K562 (cell line): ENCODE data around the gene SEC22A. TPM values are rescaled to one million over a fixed set of nuclear protein-coding genes. Genes with fewer than 3 reads are reported as not detected.

Source experiments
- ATAC-seq: fragments of 200-7000 bp; cut with Tn5 transposase; 3 replicates; pipeline ENCODE4 v1.9.1; 2020; ENCODE audit warnings: moderate library complexity
- BruUV-seq: library from RNA; stranded (reverse); fragments of 400-500 nt; replicated peaks from 2 replicates; lab custom pipeline; 2021; lab: Mats Ljungman, UMichigan
- CTCF ChIA-PET: fragments of 300-600 bp; formaldehyde crosslinking; extraction: SDS; loops from one replicate; lab custom pipeline; 2021; ENCODE audit warnings: low intra/inter-chr PET ratio; lab: Yijun Ruan, JAX
- POLR2A ChIA-PET: fragments of 300-600, 350-650 bp; sonication (Branson Sonifier 250); formaldehyde crosslinking; extraction: SDS; loops from one replicate; lab custom pipeline; 2021; ENCODE audit warnings: antibody characterized with exemption, inconsistent platforms; lab: Yijun Ruan, JAX
- DNase-seq, 4 experiments: peaks; one replicate each; pipeline versions ENCODE4 v3.0.0 to v3.0.0-alpha.2; 2011 to 2018; ENCODE audit warnings: low spot score in 3 of 4, mixed read lengths in 3 of 4; ENCODE audit errors: extremely low read depth in 1 of 4
- FAIRE-seq: peaks from 2 replicates; lab custom pipeline; 2011; peaks lifted over from hg19 to GRCh38; lab: Jason Lieb, UNC
- H2AFZ ChIP-seq: 2 replicates; pipeline ENCODE4 v1.6.0; 2011; ENCODE audit warnings: low read depth, low read length, control low read depth, inconsistent platforms
- H3K27ac ChIP-seq: fragments of 200-600 bp; 3 replicates; pipeline ENCODE4 v1.8.0; 2011; ENCODE audit warnings: low read depth, mild to moderate bottlenecking, control low read depth, inconsistent platforms, low read length, moderate library complexity, mixed read lengths; ENCODE audit errors: extremely low read depth
- H3K27me3 ChIP-seq, 2 experiments: fragments of 300-600 bp in 1 of 2; 2 replicates in 1 of 2; 3 replicates in 1 of 2; pipeline versions ENCODE4 v1.6.0 to v1.8.0; 2011; ENCODE audit warnings: inconsistent platforms in 2 of 2, low read length in 2 of 2, mild to moderate bottlenecking in 1 of 2, mixed read lengths in 1 of 2, moderate library complexity in 1 of 2; ENCODE audit not compliant: control insufficient read depth in 2 of 2, insufficient read depth in 2 of 2
- H3K36me3 ChIP-seq: fragments of 300-600 bp; 3 replicates; pipeline ENCODE4 v1.8.0; 2011; ENCODE audit warnings: mild to moderate bottlenecking, low read length, inconsistent platforms; ENCODE audit not compliant: control insufficient read depth, insufficient read depth
- H3K4me1 ChIP-seq, 2 experiments: fragments of 200-600 bp in 1 of 2; replicated peaks in 1 of 2; 2 replicates in 1 of 2; 3 replicates in 1 of 2; pipeline versions ENCODE4 v1.5.1 to v1.8.0; 2011; ENCODE audit warnings: inconsistent platforms in 2 of 2, low read length in 2 of 2, mild to moderate bottlenecking in 1 of 2, mixed read lengths in 1 of 2, moderate library complexity in 1 of 2; ENCODE audit not compliant: control insufficient read depth in 2 of 2, insufficient read depth in 2 of 2
- H3K4me2 ChIP-seq: 2 replicates; pipeline ENCODE4 v1.6.1; 2011; ENCODE audit warnings: low read length, control low read depth, inconsistent platforms, mixed read lengths; ENCODE audit not compliant: insufficient read depth
- H3K4me3 ChIP-seq: fragments of 200-600 bp; sonication (generic), shearing (Covaris generic); 2 replicates; pipeline ENCODE4 v1.5.1; 2016; ENCODE audit warnings: control low read depth, inconsistent platforms
- H3K79me2 ChIP-seq: fragments of 200-600 bp; 3 replicates; pipeline ENCODE4 v1.8.0; 2011; ENCODE audit warnings: low read length, inconsistent platforms; ENCODE audit not compliant: control insufficient read depth, insufficient read depth
- H3K9ac ChIP-seq, 2 experiments: 2 replicates each; pipeline versions ENCODE4 v1.6.0 to v1.6.1; 2011; ENCODE audit warnings: low read depth in 2 of 2, low read length in 2 of 2, control low read depth in 1 of 2, inconsistent platforms in 1 of 2, mild to moderate bottlenecking in 1 of 2, mixed read lengths in 1 of 2; ENCODE audit not compliant: insufficient read depth in 1 of 2
- H3K9me1 ChIP-seq: one replicate; pipeline ENCODE4 v1.6.0; 2011; ENCODE audit warnings: inconsistent platforms, mild to moderate bottlenecking, low read length, moderate library complexity; ENCODE audit not compliant: control insufficient read depth, insufficient read depth
- H3K9me3 ChIP-seq: replicated peaks from 2 replicates; pipeline ENCODE4 v1.5.1; 2011; ENCODE audit warnings: low read depth, low read length, inconsistent platforms; ENCODE audit not compliant: control insufficient read depth, insufficient read depth
- H4K20me1 ChIP-seq: replicated peaks from 2 replicates; pipeline ENCODE4 v1.6.1; 2011; ENCODE audit warnings: low read length, inconsistent platforms, mixed read lengths; ENCODE audit not compliant: control insufficient read depth, insufficient read depth
- CBX2 ChIP-seq: fragments of 200-600 bp; sonication (generic); IDR thresholded peaks from one replicate; pipeline ENCODE4 v1.6.1; 2012; ENCODE audit warnings: mild to moderate bottlenecking, low read length, inconsistent platforms; ENCODE audit not compliant: insufficient read depth, poor library complexity, severe bottlenecking
- CHD4 ChIP-seq: fragments of 200-600 bp; sonication (generic); IDR thresholded peaks from 3 replicates; pipeline ENCODE4 v1.6.1; 2012; ENCODE audit warnings: low read depth, mild to moderate bottlenecking, mixed read lengths, low read length, inconsistent platforms; ENCODE audit not compliant: insufficient read depth, insufficient replicate concordance, poor library complexity, severe bottlenecking
- ERF ChIP-seq: fragments of 450-650 bp; formaldehyde crosslinking; IDR thresholded peaks from 2 replicates; pipeline ENCODE4 v1.4.0; 2020; ENCODE audit warnings: mild to moderate bottlenecking, mixed read lengths
- FOS ChIP-seq: IDR thresholded peaks from 3 replicates; pipeline ENCODE4 v1.6.1; 2011; ENCODE audit not compliant: insufficient read length; ENCODE audit errors: extremely low read depth
- HMGN3 ChIP-seq: IDR thresholded peaks from 2 replicates; pipeline ENCODE4 v1.6.1; 2011; ENCODE audit warnings: borderline replicate concordance, low read depth, mild to moderate bottlenecking, mixed read lengths, low read length; ENCODE audit not compliant: insufficient read length; ENCODE audit errors: extremely low read depth
- KLF6 ChIP-seq: fragments of 250-450 bp; sonication (Bioruptor Pico); IDR thresholded peaks from 2 replicates; pipeline ENCODE4 v1.4.0; 2020; ENCODE audit warnings: mild to moderate bottlenecking, moderate library complexity, borderline replicate concordance
- LEF1 ChIP-seq: fragments of 450-650 bp; IDR thresholded peaks from 2 replicates; pipeline ENCODE4 v1.6.1; 2016; ENCODE audit warnings: mild to moderate bottlenecking
- MYNN ChIP-seq, 2 experiments: sonication (generic); formaldehyde crosslinking in 1 of 2; IDR thresholded peaks; 2 replicates each; pipeline versions ENCODE4 v1.5.0 to v1.6.1; 2016 to 2020; ENCODE audit warnings: antibody characterized with exemption in 1 of 2, missing genetic modification reagents in 1 of 2
- NCOA6 ChIP-seq: fragments of 450-650 bp; IDR thresholded peaks from 2 replicates; pipeline ENCODE4 v1.6.1; 2017; ENCODE audit warnings: mild to moderate bottlenecking
- NR3C1 ChIP-seq: sonication (generic); formaldehyde crosslinking; IDR thresholded peaks from 2 replicates; pipeline ENCODE4 v1.8.1; 2022; ENCODE audit warnings: missing genetic modification reagents
- RAD51 ChIP-seq: fragments of 450-650 bp; IDR thresholded peaks from 2 replicates; pipeline ENCODE4 v1.7.1; 2016; ENCODE audit warnings: low read depth, mild to moderate bottlenecking, borderline replicate concordance
- TCF3 ChIP-seq: sonication (generic); formaldehyde crosslinking; IDR thresholded peaks from 2 replicates; pipeline ENCODE4 v1.4.0; 2020; ENCODE audit warnings: mild to moderate bottlenecking, missing genetic modification reagents
- THRAP3 ChIP-seq: fragments of 450-650 bp; IDR thresholded peaks from 2 replicates; pipeline ENCODE4 v1.6.1; 2016; ENCODE audit warnings: mild to moderate bottlenecking, inconsistent platforms, borderline replicate concordance
- ZNF253 ChIP-seq: fragments of 250-450 bp; sonication (Bioruptor Pico); conservative IDR thresholded peaks from 2 replicates; pipeline ENCODE4 v1.6.1; 2021; ENCODE audit warnings: mild to moderate bottlenecking
- ZNF696 ChIP-seq: fragments of 250-450 bp; sonication (Bioruptor Pico); conservative IDR thresholded peaks from 2 replicates; pipeline ENCODE4 v1.4.0; 2020; ENCODE audit warnings: mild to moderate bottlenecking, moderate library complexity
- ZNF707 ChIP-seq: fragments of 250-450 bp; sonication (Bioruptor Pico); conservative IDR thresholded peaks from 2 replicates; pipeline ENCODE4 v1.8.0; 2022; ENCODE audit warnings: inconsistent platforms, mild to moderate bottlenecking, moderate library complexity
- WGBS: fragments of 100-300 bp; shearing (Covaris generic); methylation state at CpG from one replicate; pipeline ENCODE4 v1.1.6; 2016; ENCODE audit warnings: low coverage, mixed read lengths; ENCODE audit not compliant: insufficient coverage; ENCODE audit errors: missing lambda C conversion rate; 5-methylcytosine and 5-hydroxymethylcytosine counted together
- in situ Hi-C: fragments of 300-500 bp; cut with MboI; formaldehyde crosslinking; loops from 4 replicates; pipeline ENCODE4 v1.15.0; 2018; ENCODE audit warnings: inconsistent platforms, mixed read lengths
- intact Hi-C: fragments of 100-400 bp; cut with micrococcal nuclease; formaldehyde crosslinking; loops from 2 replicates; pipeline ENCODE4 v1.14.2; 2022
- polyA plus RNA-seq, 8 experiments: library from polyadenylated mRNA; depleted of rRNA in 4 of 8; stranded (reverse) in 5 of 8; unstranded in 3 of 8; fragments of >200 nt; fragmentation: Nextera tagmentation in 2 of 8; fragmentation: Illumina TruSeq in 1 of 8; extraction: Ambion mirVana in 2 of 8; extraction: Trizol in 1 of 8; gene quantifications; 2 replicates each; pipeline versions ENCODE4 v1.2.1 to v1.2.3, GENCODE V29; 2011 to 2014; ENCODE audit warnings: inconsistent platforms in 1 of 8, missing spikeins in 1 of 8
- total RNA-seq, 7 experiments: library from RNA; depleted of rRNA in 6 of 7; stranded (reverse); fragments of >200 nt in 6 of 7; fragmentation: Illumina TruSeq in 2 of 7; extraction: Trizol in 2 of 7; gene quantifications; 2 replicates each; pipeline versions ENCODE4 v1.2.1 to v1.2.3, GENCODE V29; 2011 to 2021; ENCODE audit warnings: low replicate concordance in 1 of 7
- TF ChIP-seq, protein P1 (sequence below): IDR thresholded peaks from 2 replicates; pipeline ENCODE4 v1.6.1; 2012; ENCODE audit warnings: low read depth, low read length, improper control_type of control experiment, borderline replicate concordance
- TF ChIP-seq, protein P2 (sequence below): sonication (generic); formaldehyde crosslinking; IDR thresholded peaks from 2 replicates; pipeline ENCODE4 v1.8.0; 2022; ENCODE audit warnings: mild to moderate bottlenecking, missing genetic modification reagents
- TF ChIP-seq, protein P3 (sequence below): sonication (generic); formaldehyde crosslinking; IDR thresholded peaks from 2 replicates; pipeline ENCODE4 v1.8.1; 2022; ENCODE audit warnings: missing genetic modification reagents

The SEC22A gene
- total and polyA plus RNA-seq, 9 of the 15 experiments (the other 6 are each of a cell fraction or from before 2014, with no cell fraction given): 7.9 to 44.5 (median 20.5) TPM

- Histone ChIP-seq H3K27me3 (no peaks in the 10 kb centered on the region), H4K20me1 (no peaks in the 10 kb centered on the region), H3K4me2 (no peak overlapping the region), H2AFZ (no peak overlapping the region), H3K9me1 (no peaks in the 10 kb centered on the region), H3K4me3 (no peak overlapping the region), H3K4me1 (no peaks in the 10 kb centered on the region), H3K27ac (no peak overlapping the region), H3K9me3 (no peaks in the 10 kb centered on the region), H3K79me2 (no peaks in the 10 kb centered on the region), H3K9ac (no peak overlapping the region), H3K36me3 (no peaks in the 10 kb centered on the region)
- DNase-seq (no peak), ATAC-seq (no peak), FAIRE-seq (no peak)
- CTCF ChIA-PET: no interaction called here
- BruUV-seq: no TSS peak
- TF ChIP-seq TCF3 (CRISPR knock-in tag) (no peak), FOS (no peak), ERF (CRISPR knock-in tag) (no peak), CBX2 (no peak), MYNN (IDR thresholded peaks at IDR 0.05) (no peak), MYNN (CRISPR knock-in tag; IDR thresholded peaks at IDR 0.05) (no peak), KLF6 (CRISPR knock-in tag) (no peak), ZNF696 (CRISPR knock-in tag) (no peak), NCOA6 (no peak), ZNF253 (no peak), RAD51 (no peak), CHD4 (no peak), NR3C1 (no peak), LEF1 (no peak), ZNF707 (CRISPR knock-in tag) (no peak), HMGN3 (no peak), THRAP3 (no peak)
- TF ChIP-seq, protein P1, sequence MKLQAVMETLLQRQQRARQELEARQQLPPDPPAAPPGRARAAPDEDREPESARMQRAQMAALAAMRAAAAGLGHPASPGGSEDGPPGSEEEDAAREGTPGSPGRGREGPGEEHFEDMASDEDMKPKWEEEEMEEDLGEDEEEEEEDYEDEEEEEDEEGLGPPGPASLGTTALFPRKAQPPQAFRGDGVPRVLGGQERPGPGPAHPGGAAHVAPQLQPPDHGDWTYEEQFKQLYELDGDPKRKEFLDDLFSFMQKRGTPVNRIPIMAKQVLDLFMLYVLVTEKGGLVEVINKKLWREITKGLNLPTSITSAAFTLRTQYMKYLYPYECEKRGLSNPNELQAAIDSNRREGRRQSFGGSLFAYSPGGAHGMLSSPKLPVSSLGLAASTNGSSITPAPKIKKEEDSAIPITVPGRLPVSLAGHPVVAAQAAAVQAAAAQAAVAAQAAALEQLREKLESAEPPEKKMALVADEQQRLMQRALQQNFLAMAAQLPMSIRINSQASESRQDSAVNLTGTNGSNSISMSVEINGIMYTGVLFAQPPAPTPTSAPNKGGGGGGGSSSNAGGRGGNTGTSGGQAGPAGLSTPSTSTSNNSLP: no peak
- TF ChIP-seq, protein P2, sequence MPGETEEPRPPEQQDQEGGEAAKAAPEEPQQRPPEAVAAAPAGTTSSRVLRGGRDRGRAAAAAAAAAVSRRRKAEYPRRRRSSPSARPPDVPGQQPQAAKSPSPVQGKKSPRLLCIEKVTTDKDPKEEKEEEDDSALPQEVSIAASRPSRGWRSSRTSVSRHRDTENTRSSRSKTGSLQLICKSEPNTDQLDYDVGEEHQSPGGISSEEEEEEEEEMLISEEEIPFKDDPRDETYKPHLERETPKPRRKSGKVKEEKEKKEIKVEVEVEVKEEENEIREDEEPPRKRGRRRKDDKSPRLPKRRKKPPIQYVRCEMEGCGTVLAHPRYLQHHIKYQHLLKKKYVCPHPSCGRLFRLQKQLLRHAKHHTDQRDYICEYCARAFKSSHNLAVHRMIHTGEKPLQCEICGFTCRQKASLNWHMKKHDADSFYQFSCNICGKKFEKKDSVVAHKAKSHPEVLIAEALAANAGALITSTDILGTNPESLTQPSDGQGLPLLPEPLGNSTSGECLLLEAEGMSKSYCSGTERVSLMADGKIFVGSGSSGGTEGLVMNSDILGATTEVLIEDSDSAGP: no peak
- TF ChIP-seq, protein P3, sequence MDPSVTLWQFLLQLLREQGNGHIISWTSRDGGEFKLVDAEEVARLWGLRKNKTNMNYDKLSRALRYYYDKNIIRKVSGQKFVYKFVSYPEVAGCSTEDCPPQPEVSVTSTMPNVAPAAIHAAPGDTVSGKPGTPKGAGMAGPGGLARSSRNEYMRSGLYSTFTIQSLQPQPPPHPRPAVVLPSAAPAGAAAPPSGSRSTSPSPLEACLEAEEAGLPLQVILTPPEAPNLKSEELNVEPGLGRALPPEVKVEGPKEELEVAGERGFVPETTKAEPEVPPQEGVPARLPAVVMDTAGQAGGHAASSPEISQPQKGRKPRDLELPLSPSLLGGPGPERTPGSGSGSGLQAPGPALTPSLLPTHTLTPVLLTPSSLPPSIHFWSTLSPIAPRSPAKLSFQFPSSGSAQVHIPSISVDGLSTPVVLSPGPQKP: no peak
- intact Hi-C loops (no loop called here), in situ Hi-C loops (no loop called here)
- POLR2A ChIA-PET: no interaction called here
- 53% methylated on average over 4 of the region's 5 CpGs for WGBS
These were observed 21.0 kb upstream of the SEC22A start for GRCh38 chr3:123180791-123181190.
